GM19025 (cell line): ENCODE data around the gene FOXF2.
A peak's percentile ranks its signal among the peaks of the same experiment; 100 is the strongest.

Experiments
- ATAC-seq: cut with Tn5 transposase; IDR thresholded peaks from one replicate; pipeline ENCODE4 v1.9.1; 2021; ENCODE audit warnings: mild to moderate bottlenecking, low read depth, moderate library complexity; ENCODE audit not compliant: unreplicated experiment

FOXF2 gene

GRCh38 chr6:1390133-1390945, 963 bp downstream of the FOXF2 start:
- ATAC-seq = no peak

- no peak for ATAC-seq
Observed at GRCh38 chr6:1390946-1391799, 1.8 kb downstream of the FOXF2 start.

- no peak for ATAC-seq
Observed at GRCh38 chr6:1391800-1392309, 2.5 kb downstream of the FOXF2 start.

- ATAC-seq = no peak
Observed at GRCh38 chr6:1392813-1393640, 3.7 kb downstream of the FOXF2 start.

- no peak for ATAC-seq
Observed at GRCh38 chr6:1393641-1394283, 4.4 kb downstream of the FOXF2 start.

- ATAC-seq = no peak
Observed at GRCh38 chr6:1394514-1395463, 5.4 kb downstream of the FOXF2 start.

- no peak for ATAC-seq
Observed at GRCh38 chr6:1395506-1395905, 6.1 kb downstream of the FOXF2 start.

GRCh38 chr6:1395941-1396908, 6.8 kb downstream of the FOXF2 start:
- no peak for ATAC-seq

GRCh38 chr6:1396952-1397868, 7.8 kb downstream of the FOXF2 start:
- peak; percentile 49 for ATAC-seq

- no peak for ATAC-seq
Observed at GRCh38 chr6:1399085-1399780, 9.9 kb downstream of the FOXF2 start.

- ATAC-seq = no peak
Observed at GRCh38 chr6:1400126-1400850, 10.9 kb downstream of the FOXF2 start.

GRCh38 chr6:1402369-1402768, 13.0 kb downstream of the FOXF2 start:
- no peak for ATAC-seq

- ATAC-seq = no peak
Observed at GRCh38 chr6:1402868-1403267, 13.5 kb downstream of the FOXF2 start.

- no peak for ATAC-seq
Observed at GRCh38 chr6:1403851-1404712, 14.7 kb downstream of the FOXF2 start.

GRCh38 chr6:1404713-1405098, 15.3 kb downstream of the FOXF2 start:
- ATAC-seq = no peak
